Activated T-helper 1 cell treated with anti-CD3 and anti-CD28 coated beads, Interleukin-12 subunit alpha, Interleukin-12 subunit beta, Interleukin-2, Interleukin-4 antibody, amounts not matched to agents 30 ng/mL and 10 ng/mL and 1 ng/mL, durations not matched to agents 14 hours and 24 hours and 36 hours (primary cell): ENCODE measurements around the gene DIP2A. TPM values are rescaled to one million over a fixed set of nuclear protein-coding genes. Genes with fewer than 3 reads are reported as not detected.

Experiments used
- DNase-seq: peaks from one replicate; pipeline ENCODE4 v3.0.0; 2021; ENCODE audit warnings: low spot score
- H3K27ac Mint-ChIP-seq: one replicate; pipeline ENCODE4 v1.8.0; 2021; ENCODE audit warnings: mild to moderate bottlenecking, mixed read lengths
- H3K27me3 Mint-ChIP-seq: one replicate; pipeline ENCODE4 v1.8.0; 2022; ENCODE audit warnings: mild to moderate bottlenecking, moderate library complexity, mixed read lengths; ENCODE audit not compliant: insufficient read depth
- H3K36me3 Mint-ChIP-seq: one replicate; pipeline ENCODE4 v1.8.0; 2021; ENCODE audit warnings: low read depth, mixed read lengths
- H3K4me1 Mint-ChIP-seq: one replicate; pipeline ENCODE4 v1.8.0; 2021; ENCODE audit warnings: low read depth, mixed read lengths
- H3K4me3 Mint-ChIP-seq: one replicate; pipeline ENCODE4 v1.8.0; 2021; ENCODE audit warnings: mild to moderate bottlenecking, moderate library complexity, mixed read lengths
- H3K9me3 Mint-ChIP-seq: one replicate; pipeline ENCODE4 v1.8.0; 2021; ENCODE audit warnings: mixed read lengths
- intact Hi-C: fragments of 100-400 bp; cut with micrococcal nuclease; formaldehyde crosslinking; loops from one replicate; pipeline ENCODE4 v1.15.1; 2024
- total RNA-seq: library from RNA; stranded (reverse); gene quantifications from 2 replicates; pipeline ENCODE4 v1.2.3, GENCODE V29; 2022

Gene DIP2A
- total RNA-seq, 1 donor from 2014 or later, result 33.6 TPM

DNA sequence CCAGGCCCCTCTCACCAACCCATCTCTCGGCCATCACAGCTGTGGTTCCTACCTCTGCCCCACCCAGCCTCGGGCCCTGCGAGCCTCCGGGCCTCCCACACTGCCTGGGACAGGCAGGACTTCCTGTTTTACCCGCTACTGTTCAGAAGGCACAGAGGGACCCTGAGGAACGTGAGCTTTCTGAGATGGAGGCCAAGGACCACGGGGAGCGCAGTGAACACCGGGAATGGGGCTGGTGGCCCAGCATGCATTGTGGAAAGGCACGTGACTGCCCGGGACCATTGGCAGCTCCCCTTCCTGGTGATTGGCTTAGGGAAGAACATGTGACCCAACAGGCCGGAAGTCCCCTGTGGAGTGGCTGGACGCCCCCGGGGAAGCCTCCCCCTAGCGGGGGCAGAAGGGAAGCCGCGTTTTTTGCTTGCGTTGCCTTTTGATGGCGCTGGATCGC is 139.2 kb downstream of the DIP2A start:
- no peak for DNase-seq
- Mint-ChIP-seq H3K4me1 (peaks cover 6% of the 10 kb centered on the region), H3K27ac (no peak overlapping the region), H3K9me3 (peaks cover 10% of the 10 kb centered on the region), H3K27me3 (peaks cover 4% of the 10 kb centered on the region), H3K4me3 (no peak overlapping the region), H3K36me3 (no peaks in the 10 kb centered on the region)
- intact Hi-C loops, result no loop called here

DNA sequence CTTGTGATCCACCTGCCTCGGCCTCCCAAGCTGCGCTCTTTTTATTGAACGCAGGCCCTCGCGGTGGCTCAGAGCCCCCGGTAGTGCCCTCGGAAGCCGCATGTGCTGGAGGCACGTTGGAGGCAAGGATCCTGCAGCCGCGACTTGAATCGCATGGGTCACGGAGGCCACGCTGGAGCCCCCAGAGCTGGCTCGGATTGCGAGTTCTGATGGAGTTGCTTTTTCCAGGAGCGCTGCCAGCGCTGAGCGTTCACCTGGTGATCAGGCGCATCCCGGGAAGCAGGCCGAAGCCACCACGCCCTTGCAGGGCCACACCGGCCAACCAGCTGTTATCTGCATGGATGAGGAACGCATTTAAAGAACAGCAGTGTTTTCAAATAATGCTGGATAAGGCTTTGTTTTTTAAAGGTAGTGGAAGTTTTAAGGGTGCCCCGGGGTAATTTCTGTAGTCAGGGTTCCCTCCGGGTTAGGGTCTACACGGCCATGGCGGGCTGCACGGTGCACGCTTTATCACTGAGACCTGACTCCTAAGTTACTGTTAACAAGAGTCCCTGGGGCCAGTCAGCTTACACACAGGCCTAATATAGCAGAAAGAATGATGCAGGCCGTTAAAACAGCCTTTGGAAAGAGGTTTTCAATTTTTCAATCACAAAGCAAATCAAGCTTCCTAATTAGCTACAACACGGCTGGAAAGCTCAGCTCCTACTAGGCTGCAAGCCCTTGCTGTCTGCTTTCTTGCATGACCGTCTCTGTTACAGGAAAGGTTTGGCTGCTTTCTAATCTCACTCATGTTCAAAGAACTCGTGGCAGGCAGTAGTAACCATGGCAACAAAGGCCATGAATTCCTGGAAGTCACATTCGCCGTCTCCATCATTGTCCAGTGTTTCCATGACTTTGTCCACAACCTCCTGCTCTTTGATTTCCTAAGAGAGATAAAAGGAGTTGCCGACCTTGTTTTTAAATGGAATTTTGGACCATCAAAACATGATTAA is 140.2 kb downstream of the DIP2A start:
- H3K27me3 Mint-ChIP-seq, result peaks cover under 1% of the 10 kb centered on the region
- no peak overlapping the region for H3K27ac Mint-ChIP-seq
- DNase-seq, result no peak
- peaks cover under 1% of the 10 kb centered on the region for H3K9me3 Mint-ChIP-seq
- no peak overlapping the region for H3K4me3 Mint-ChIP-seq
- intact Hi-C loops, result no loop called here
- H3K36me3 Mint-ChIP-seq, result no peaks in the 10 kb centered on the region
- H3K4me1 Mint-ChIP-seq, result peaks cover 6% of the 10 kb centered on the region

DNA sequence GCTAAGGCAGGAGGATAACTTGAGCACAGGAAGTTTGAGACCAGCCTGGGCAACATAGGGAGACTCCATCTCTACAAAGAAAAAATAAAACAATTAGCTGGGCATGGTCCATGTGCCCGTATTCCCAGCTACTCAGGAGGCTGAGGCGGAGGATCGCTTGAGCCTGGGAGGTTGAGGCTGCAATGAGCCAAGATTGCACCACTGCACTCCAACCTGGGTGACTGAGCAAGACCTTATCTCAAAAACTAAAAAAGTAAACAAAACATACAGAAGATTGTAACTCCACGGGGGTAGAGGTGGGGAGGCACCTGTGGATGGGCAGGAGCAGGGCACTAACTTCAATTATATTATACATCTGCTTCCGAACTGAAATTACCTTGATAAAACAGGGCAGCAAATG is 141.6 kb downstream of the DIP2A start:
- H3K27ac Mint-ChIP-seq, result no peak overlapping the region
- DNase-seq, result no peak
- intact Hi-C loops, result no loop called here
- H3K4me1 Mint-ChIP-seq, result peaks cover 14% of the 10 kb centered on the region
- H3K36me3 Mint-ChIP-seq, result no peaks in the 10 kb centered on the region
- no peaks in the 10 kb centered on the region for H3K9me3 Mint-ChIP-seq
- H3K4me3 Mint-ChIP-seq, result no peak overlapping the region
- H3K27me3 Mint-ChIP-seq, result no peaks in the 10 kb centered on the region

DNA sequence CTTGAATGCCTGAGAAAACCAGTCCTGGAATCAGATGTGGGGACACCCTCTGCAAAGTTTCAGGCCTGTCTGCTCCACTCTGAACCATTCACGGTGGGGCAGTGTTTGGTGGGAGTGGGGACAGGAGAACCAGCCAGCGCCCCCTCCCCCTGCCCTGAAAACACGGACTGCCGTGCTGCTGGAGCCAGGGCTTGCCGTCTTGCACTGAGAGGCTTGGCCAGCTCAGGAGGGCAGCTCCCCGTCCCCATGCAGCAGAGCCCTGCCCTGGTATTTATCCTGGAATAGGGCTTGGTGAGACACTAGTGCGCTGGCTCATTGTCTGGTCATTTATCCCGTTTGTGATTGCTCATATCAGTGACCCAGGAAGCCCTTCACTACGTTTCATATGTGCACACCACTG is 142.3 kb downstream of the DIP2A start:
- DNase-seq, result no peak
- Mint-ChIP-seq H3K27ac (no peak overlapping the region), H3K27me3 (no peaks in the 10 kb centered on the region), H3K36me3 (no peaks in the 10 kb centered on the region), H3K4me3 (no peak overlapping the region), H3K9me3 (no peaks in the 10 kb centered on the region), H3K4me1 (peaks cover 20% of the 10 kb centered on the region)
- intact Hi-C loops, result no loop called here

DNA sequence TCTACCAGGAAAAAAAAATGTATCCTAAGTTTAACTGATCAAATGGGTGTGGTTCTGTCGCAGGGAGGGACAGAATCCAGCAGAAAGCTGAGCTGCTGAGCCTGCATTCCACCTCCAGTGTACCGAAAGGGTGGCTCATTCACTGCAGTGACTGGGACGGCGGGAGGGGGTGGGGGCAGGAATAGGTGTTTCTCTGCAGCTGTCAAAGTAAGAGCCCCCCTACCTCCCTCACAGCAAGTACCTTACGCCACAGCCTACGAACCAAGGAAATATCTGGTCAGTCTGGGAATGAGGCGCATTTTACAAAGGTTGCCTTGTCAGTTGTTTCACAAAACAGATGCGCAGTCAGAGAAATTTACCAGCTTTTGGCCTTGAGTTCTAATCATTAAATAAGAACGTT is 144.5 kb downstream of the DIP2A start:
- Mint-ChIP-seq H3K36me3 (no peaks in the 10 kb centered on the region), H3K4me3 (no peak overlapping the region), H3K4me1 (peaks cover 33% of the 10 kb centered on the region), H3K27me3 (no peaks in the 10 kb centered on the region), H3K9me3 (no peaks in the 10 kb centered on the region), H3K27ac (no peak overlapping the region)
- no peak for DNase-seq
- intact Hi-C loops, result no loop called here

DNA sequence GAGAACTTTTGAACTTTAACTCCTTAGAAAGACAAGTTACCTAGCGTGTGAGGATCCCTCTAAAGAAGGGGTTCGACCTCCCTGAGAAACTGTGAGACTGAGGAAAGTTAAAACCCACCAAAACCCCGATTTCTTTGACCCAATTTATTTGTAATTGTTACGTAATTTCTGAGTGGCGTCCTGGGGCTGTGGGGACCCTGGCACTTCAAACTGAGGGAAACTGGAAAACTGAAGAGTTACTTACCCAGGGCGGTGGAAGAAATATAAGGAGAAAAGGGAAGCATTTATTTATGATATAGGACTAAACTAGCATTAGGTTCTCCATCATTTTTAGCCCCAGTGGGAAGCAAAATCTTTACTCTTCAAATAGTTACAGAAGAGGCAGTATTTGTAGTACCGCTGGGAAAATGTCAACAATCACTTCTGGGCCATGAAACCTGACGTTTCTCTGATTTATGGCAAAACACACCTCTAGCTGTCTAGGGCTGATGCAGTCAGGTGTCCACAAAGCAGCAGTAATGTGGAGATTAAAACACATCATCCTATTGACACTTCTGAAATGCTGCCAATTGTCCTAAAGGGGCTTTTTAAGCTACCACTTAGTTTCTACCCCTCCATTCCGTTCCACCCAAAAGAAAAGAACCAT is 145.8 kb downstream of the DIP2A start:
- no peak for DNase-seq
- Mint-ChIP-seq H3K4me1 (peaks cover 27% of the 10 kb centered on the region), H3K36me3 (no peaks in the 10 kb centered on the region), H3K9me3 (no peaks in the 10 kb centered on the region), H3K27me3 (no peaks in the 10 kb centered on the region), H3K27ac (no peak overlapping the region), H3K4me3 (no peak overlapping the region)
- intact Hi-C loops, result no loop called here

DNA sequence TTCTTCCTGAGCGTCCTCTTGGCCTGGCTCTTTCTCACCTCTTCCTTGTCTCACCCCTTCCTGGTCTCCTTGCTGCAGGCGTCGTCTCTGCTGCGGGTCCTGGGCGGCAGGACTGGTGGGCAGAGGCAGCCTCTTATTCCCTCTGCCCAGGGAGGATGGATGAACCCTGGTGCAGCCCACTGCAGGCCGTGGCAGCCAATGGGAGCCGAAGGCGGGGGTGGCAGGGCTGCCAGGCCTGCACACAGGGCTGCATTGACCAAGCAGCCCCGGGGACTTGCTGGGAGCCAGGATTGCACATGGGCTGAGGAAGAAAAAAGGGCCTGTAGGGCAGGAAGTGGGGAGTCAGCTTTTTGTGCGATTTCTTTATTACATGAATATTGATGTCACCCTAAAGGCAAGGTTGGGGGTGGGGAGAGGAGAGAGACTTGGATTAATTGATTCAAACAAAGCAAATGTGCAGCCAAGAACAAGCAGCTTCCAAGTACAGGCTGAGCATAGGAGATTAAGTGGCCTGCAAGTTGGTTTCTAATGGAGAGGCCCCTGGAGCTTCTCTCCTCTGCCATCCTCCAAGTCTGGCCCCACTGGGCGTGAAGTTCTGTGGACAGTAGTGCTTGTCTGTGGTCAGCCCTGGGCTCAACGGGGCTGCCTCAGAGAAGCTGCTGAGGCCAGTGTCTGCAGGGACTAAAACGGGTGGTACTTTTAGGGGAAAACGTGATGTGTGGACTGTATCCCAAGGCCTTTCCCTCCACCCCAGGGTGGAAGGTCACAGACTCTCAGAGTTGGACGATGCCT is 146.5 kb downstream of the DIP2A start, which contains the start of gene S100B:
TSS of gene S100B (minus strand) at position 108 of the 792 bp plus-strand sequence. CDS start 2,667 bp downstream, outside the sequence.
- peaks cover 27% of the 10 kb centered on the region for H3K4me1 Mint-ChIP-seq
- intact Hi-C loops, result no loop called here
- H3K36me3 Mint-ChIP-seq, result no peaks in the 10 kb centered on the region
- H3K27ac Mint-ChIP-seq, result peak within 1 kb of the TSS; percentile 20
- H3K4me3 Mint-ChIP-seq, result no peak within 1 kb of the TSS
- no peaks in the 10 kb centered on the region for H3K9me3 Mint-ChIP-seq
- no peaks in the 10 kb centered on the region for H3K27me3 Mint-ChIP-seq
- no peak for DNase-seq

DNA sequence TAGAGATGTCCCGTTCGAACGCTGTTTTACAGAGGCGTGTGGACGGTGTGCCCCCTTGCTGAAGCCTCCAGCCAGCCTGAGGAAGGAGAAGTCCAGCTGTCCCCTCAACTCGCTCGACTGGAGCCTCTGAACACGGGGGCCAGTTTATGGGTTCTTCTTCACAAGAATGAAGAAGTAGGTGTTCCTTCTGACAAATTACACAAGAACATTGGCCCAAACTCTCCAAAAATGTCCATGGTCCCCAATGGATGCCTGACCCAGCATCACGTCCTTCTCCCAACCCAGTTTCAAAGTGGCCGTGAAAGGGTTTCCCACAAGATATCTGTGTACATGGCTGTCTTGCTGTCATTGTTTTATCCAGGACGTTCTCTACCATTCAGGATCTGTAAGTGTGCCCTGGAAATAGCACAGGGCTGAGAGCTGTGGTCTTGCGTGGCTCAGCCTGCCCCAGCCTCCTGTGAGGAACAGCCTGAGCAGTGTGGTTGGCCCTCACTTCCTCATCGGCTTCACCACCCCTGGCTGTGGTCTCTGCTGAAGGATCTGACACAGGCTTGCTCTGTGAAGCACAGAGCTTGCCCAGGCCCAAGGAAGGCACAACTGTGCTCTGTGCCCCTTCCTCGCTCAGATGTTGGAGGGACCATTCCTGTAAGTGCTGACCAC is 147.2 kb downstream of the DIP2A start:
- H3K4me3 Mint-ChIP-seq, result no peak overlapping the region
- no peak overlapping the region for H3K27ac Mint-ChIP-seq
- H3K4me1 Mint-ChIP-seq, result peaks cover 27% of the 10 kb centered on the region
- no peaks in the 10 kb centered on the region for H3K27me3 Mint-ChIP-seq
- no peaks in the 10 kb centered on the region for H3K36me3 Mint-ChIP-seq
- DNase-seq, result peak; percentile 37
- intact Hi-C loops, result no loop called here
- H3K9me3 Mint-ChIP-seq, result no peaks in the 10 kb centered on the region

DNA sequence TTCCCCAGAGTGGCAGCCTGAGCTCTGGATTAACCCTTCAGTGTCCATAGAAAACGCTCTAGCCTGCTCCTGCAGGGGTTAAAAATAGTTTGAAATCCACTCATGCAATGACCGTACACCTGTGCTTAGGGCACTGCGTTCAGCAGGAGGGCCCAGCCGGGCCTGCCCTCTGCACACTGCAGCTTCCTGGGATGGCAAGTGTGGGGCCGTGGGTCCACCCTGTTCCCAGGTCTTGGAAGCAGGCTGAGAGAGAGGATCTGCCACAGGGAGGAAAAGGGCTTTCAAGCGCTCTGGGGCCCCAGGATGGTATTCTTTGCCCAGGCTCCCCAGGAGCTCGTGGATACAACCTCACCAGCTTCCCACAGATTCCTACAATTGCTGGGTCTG is 147.7 kb downstream of the DIP2A start:
- Mint-ChIP-seq H3K4me3 (no peak overlapping the region), H3K4me1 (peaks cover 27% of the 10 kb centered on the region)
- intact Hi-C loops, result no loop called here

DNA sequence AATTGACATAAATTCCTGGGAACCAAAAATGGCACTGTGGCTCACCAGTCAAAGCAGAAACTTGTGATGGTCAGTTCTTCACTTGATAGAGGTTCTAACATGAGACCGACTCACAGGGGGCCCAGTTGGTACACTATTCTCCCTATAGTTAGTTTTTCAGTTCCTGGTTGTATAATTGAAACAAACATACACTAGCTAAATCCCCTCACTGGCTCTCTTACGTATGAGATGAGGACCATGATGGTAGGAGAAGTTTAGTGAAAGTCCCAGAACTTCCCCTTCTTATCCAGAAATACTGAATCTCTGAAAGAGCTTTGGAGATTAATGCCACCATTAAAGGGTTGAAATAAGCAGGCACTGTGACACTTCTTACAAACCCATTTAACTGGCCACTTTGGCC is 148.9 kb downstream of the DIP2A start:
- Mint-ChIP-seq H3K4me1 (peaks cover 27% of the 10 kb centered on the region), H3K27me3 (no peaks in the 10 kb centered on the region), H3K9me3 (no peaks in the 10 kb centered on the region), H3K27ac (no peak overlapping the region), H3K36me3 (no peaks in the 10 kb centered on the region), H3K4me3 (no peak overlapping the region)
- intact Hi-C loops, result no loop called here
- no peak for DNase-seq

More for the DNA sequence above, 147.7 kb downstream of the DIP2A start:
- no peaks in the 10 kb centered on the region for H3K9me3 Mint-ChIP-seq
- no peaks in the 10 kb centered on the region for H3K27me3 Mint-ChIP-seq
- no peak overlapping the region for H3K27ac Mint-ChIP-seq
- DNase-seq, result no peak
- no peaks in the 10 kb centered on the region for H3K36me3 Mint-ChIP-seq

DNA sequence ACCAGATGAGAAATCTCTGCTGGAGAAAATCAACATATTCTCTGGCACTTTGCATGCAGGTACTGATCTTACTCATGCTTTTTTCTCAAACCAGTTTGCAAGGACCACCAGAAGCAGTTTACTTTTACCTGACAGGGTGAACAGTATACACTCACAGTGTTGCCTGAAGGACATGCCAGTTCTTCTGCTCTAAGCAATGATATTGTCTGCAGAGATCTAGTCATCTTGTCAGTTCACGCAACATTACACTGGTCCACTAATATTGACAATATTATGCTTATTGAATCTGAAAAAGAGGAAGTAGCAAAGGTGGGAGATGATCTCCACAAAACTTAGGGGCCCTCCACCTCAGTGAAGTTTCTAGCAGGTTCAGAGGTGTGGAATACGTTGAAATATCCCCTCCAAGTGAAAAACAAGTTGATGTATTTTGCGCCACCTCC is 150.0 kb downstream of the DIP2A start:
- H3K27ac Mint-ChIP-seq, result no peak overlapping the region
- no peaks in the 10 kb centered on the region for H3K36me3 Mint-ChIP-seq
- peaks cover 3% of the 10 kb centered on the region for H3K27me3 Mint-ChIP-seq
- intact Hi-C loops, result no loop called here
- peaks cover 27% of the 10 kb centered on the region for H3K4me1 Mint-ChIP-seq
- H3K4me3 Mint-ChIP-seq, result no peak overlapping the region
- no peak for DNase-seq
- H3K9me3 Mint-ChIP-seq, result no peaks in the 10 kb centered on the region

DNA sequence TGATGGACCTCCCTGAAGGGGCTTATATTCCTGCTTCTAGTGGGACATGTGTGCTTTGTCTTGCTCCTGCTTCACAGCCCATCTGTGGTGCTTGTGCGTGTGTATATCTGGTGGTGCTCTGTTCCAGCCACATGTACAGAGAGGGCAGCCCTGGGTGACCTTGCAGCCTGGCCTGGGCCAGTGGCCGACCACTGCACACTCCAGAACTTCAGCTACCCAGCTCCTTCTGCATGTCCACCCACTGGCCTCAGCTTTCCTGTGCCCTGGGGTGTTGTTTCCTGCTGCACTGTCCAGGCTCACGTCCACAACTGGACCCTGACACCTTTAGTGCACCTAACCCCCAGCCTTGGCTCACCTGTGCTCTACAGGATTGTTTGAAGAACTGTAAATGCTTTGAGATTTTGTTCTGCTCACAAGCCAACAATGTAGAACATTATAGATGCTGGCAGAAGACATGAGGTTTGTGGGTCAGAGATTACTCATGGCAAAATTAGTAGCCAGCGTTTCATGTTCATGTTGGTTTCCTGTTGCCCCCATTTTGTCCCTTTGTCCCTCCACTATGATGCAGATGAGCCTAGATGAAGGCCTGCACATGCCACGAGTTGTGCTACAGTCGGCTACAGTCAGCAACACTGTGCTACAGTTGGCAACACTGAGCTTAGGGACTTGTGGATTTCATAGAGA is 151.5 kb downstream of the DIP2A start:
- no peaks in the 10 kb centered on the region for H3K9me3 Mint-ChIP-seq
- H3K36me3 Mint-ChIP-seq, result no peaks in the 10 kb centered on the region
- no peak overlapping the region for H3K27ac Mint-ChIP-seq
- H3K27me3 Mint-ChIP-seq, result peaks cover 13% of the 10 kb centered on the region
- DNase-seq, result no peak
- H3K4me3 Mint-ChIP-seq, result no peak overlapping the region
- intact Hi-C loops, result no loop called here
- peaks cover 21% of the 10 kb centered on the region for H3K4me1 Mint-ChIP-seq
